CD1c-positive myeloid dendritic cell (primary cell): Measurements from ENCODE around the gene ZNF628.

Source experiments
- DNase-seq: peaks from one replicate; pipeline ENCODE4 v3.0.0-alpha.2; 2016; ENCODE audit errors: extremely low spot score

Gene ZNF628

GRCh38 chr19:55529636-55530234 is 53.3 kb downstream of the ZNF628 start:
- no peak for DNase-seq

DNA sequence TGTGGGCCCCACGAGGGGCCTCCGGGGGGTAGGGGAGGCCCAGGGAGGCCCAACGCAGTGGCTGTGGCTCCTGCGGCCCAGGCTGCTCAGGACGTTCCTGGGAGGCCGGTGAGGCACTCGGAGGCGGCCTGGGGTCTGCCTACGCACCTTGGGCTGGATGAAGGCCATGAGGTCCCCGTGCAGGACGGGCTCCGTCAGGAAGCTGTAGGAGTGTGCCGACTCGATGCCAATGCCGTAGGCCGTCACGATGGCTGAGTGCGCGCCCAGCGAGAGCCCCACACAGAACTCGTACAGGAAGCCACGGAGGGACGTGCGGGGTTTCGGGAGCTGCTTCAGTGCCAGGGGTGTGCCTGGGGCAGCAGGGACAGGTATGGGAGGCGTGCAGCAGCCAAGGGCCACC is 54.6 kb downstream of the ZNF628 start:
- DNase-seq, result no peak
